HepG2 (cell line): ENCODE results near the gene UCN. TPM values are rescaled to one million over a fixed set of nuclear protein-coding genes. Genes with fewer than 3 reads are reported as not detected.

Source experiments
- ARNT ChIP-seq: fragments of 450-650 bp; IDR thresholded peaks from 2 replicates; pipeline ENCODE4 v1.6.1; 2017
- CC2D1A ChIP-seq: sonication (generic); formaldehyde crosslinking; IDR thresholded peaks from 2 replicates; pipeline ENCODE4 v1.8.1; 2023; ENCODE audit warnings: mild to moderate bottlenecking, missing genetic modification reagents
- DRAP1 ChIP-seq: IDR thresholded peaks from 2 replicates; pipeline ENCODE4 v1.6.1; 2016; ENCODE audit warnings: missing genetic modification reagents, missing compliant biosample characterization
- E2F5 ChIP-seq: sonication (generic); formaldehyde crosslinking; conservative IDR thresholded peaks from 2 replicates; pipeline ENCODE4 v1.4.0; 2020; ENCODE audit warnings: missing genetic modification reagents
- ELF4 ChIP-seq: sonication (generic); formaldehyde crosslinking; IDR thresholded peaks from 2 replicates; pipeline ENCODE4 v1.5.0; 2020; ENCODE audit warnings: missing genetic modification reagents, mild to moderate bottlenecking, moderate library complexity, borderline replicate concordance
- FOXM1 ChIP-seq: sonication (generic); formaldehyde crosslinking; IDR thresholded peaks from 2 replicates; pipeline ENCODE4 v1.5.0; 2020; ENCODE audit warnings: missing genetic modification reagents
- GRHL1 ChIP-seq: sonication (generic); formaldehyde crosslinking; conservative IDR thresholded peaks from 2 replicates; pipeline ENCODE4 v1.8.0; 2022; ENCODE audit warnings: missing genetic modification reagents
- HIVEP1 ChIP-seq: sonication (generic); formaldehyde crosslinking; IDR thresholded peaks from 2 replicates; pipeline ENCODE4 v1.4.0; 2020; ENCODE audit warnings: mild to moderate bottlenecking, missing genetic modification reagents
- HOXA3 ChIP-seq: sonication (generic); formaldehyde crosslinking; IDR thresholded peaks from 2 replicates; pipeline ENCODE4 v1.5.0; 2020; ENCODE audit warnings: missing genetic modification reagents
- MTERF4 ChIP-seq: sonication (generic); formaldehyde crosslinking; IDR thresholded peaks from 2 replicates; pipeline ENCODE4 v1.8.0; 2023; ENCODE audit warnings: mild to moderate bottlenecking, missing genetic modification reagents
- NFKB2 ChIP-seq: sonication (generic); formaldehyde crosslinking; IDR thresholded peaks from 2 replicates; pipeline ENCODE4 v1.4.0; 2020; ENCODE audit warnings: missing genetic modification reagents, borderline replicate concordance
- NPAS2 ChIP-seq: sonication (generic); formaldehyde crosslinking; IDR thresholded peaks from 2 replicates; pipeline ENCODE4 v1.8.0; 2022; ENCODE audit warnings: mild to moderate bottlenecking, missing genetic modification reagents, borderline replicate concordance
- NR0B2 ChIP-seq: sonication (generic); formaldehyde crosslinking; IDR thresholded peaks from 2 replicates; pipeline ENCODE4 v1.4.0; 2020; ENCODE audit warnings: mild to moderate bottlenecking, missing genetic modification reagents
- PITX1 ChIP-seq: sonication (generic); formaldehyde crosslinking; IDR thresholded peaks from 2 replicates; pipeline ENCODE4 v1.5.1; 2020; ENCODE audit warnings: mild to moderate bottlenecking, missing genetic modification reagents
- SP4 ChIP-seq: sonication (generic); formaldehyde crosslinking; IDR thresholded peaks from 2 replicates; pipeline ENCODE4 v1.8.1; 2023; ENCODE audit warnings: mild to moderate bottlenecking, missing genetic modification reagents
- U2AF1 ChIP-seq: fragments of 200-400 bp; formaldehyde crosslinking; optimal IDR thresholded peaks from 2 replicates; pipeline ENCODE3; 2017; ENCODE audit warnings: mild to moderate bottlenecking, low read depth, low read length
- U2AF2 ChIP-seq: fragments of 200-400 bp; formaldehyde crosslinking; IDR thresholded peaks from 2 replicates; pipeline ENCODE4 v1.6.1; 2017; ENCODE audit warnings: low read depth, mild to moderate bottlenecking, low read length
- ZFX ChIP-seq: sonication (generic); formaldehyde crosslinking; IDR thresholded peaks from 2 replicates; pipeline ENCODE4 v1.4.0; 2020; ENCODE audit warnings: mild to moderate bottlenecking, low read depth, missing genetic modification reagents, moderate library complexity
- ZNF12 ChIP-seq: sonication (generic); formaldehyde crosslinking; IDR thresholded peaks from 2 replicates; pipeline ENCODE4 v1.5.0; 2020; ENCODE audit warnings: missing genetic modification reagents
- ZNF3 ChIP-seq: IDR thresholded peaks from 2 replicates; pipeline ENCODE4 v1.7.0; 2017; ENCODE audit warnings: inconsistent platforms
- ZNF629 ChIP-seq: sonication (generic); formaldehyde crosslinking; conservative IDR thresholded peaks from 2 replicates; pipeline ENCODE4 v1.5.0; 2020; ENCODE audit warnings: missing genetic modification reagents
- ZSCAN20 ChIP-seq: sonication (generic); formaldehyde crosslinking; IDR thresholded peaks from 2 replicates; pipeline ENCODE4 v1.4.0; 2020; ENCODE audit warnings: missing genetic modification reagents, mild to moderate bottlenecking, borderline replicate concordance
- ZXDC ChIP-seq: sonication (generic); formaldehyde crosslinking; IDR thresholded peaks from 2 replicates; pipeline ENCODE4 v1.5.0; 2020; ENCODE audit warnings: mild to moderate bottlenecking, missing genetic modification reagents
- polyA plus RNA-seq, 8 experiments: library from polyadenylated mRNA; depleted of rRNA in 3 of 8; stranded (reverse) in 7 of 8; unstranded in 1 of 8; fragments of >200 nt; fragmentation: Illumina TruSeq in 4 of 8; extraction: Trizol in 4 of 8; gene quantifications; 2 replicates each; pipeline versions ENCODE4 v1.2.1 to v1.2.3, GENCODE V29; 2011 to 2016; ENCODE audit warnings: low read depth in 4 of 8, missing spikeins in 1 of 8, mixed read lengths in 1 of 8; ENCODE audit not compliant: insufficient read depth in 1 of 8
- total RNA-seq, 5 experiments: library from RNA; depleted of rRNA; stranded (reverse); fragments of >200 nt; fragmentation: Illumina TruSeq; extraction: Trizol; gene quantifications; 2 replicates each; pipeline ENCODE4 v1.2.3, GENCODE V29; 2016; ENCODE audit warnings: low read depth in 1 of 5

The UCN gene
- total and polyA plus RNA-seq, 2 of the 13 experiments (the other 11 are each of a cell fraction or from before 2014, with no cell fraction given) = 1.2 to 2.3 TPM

- TF ChIP-seq GRHL1 (no peak), ZNF629 (CRISPR knock-in tag) (0 out of 2 replicates have a peak, but pooled peaks have one; percentile 12), NFKB2 (CRISPR knock-in tag) (peak; percentile 96; the same call in 1 of the 2 replicates), MTERF4 (CRISPR knock-in tag) (peak; percentile 95; the same call in 1 of the 2 replicates), ARNT (no peak), HIVEP1 (peak; percentile 93), U2AF2 (no peak), CC2D1A (CRISPR knock-in tag) (no peak), ZNF12 (CRISPR knock-in tag) (0 out of 2 replicates have a peak, but pooled peaks have one; percentile 33), DRAP1 (CRISPR knock-in tag) (peak; percentile 29; the same call in 1 of the 2 replicates), ELF4 (CRISPR knock-in tag) (peak; percentile 57; the same call in 1 of the 2 replicates), ZSCAN20 (CRISPR knock-in tag) (peak; percentile 37; the same call in 1 of the 2 replicates), SP4 (CRISPR knock-in tag) (peak; percentile 51; the same call in 1 of the 2 replicates), U2AF1 (no peak), E2F5 (CRISPR knock-in tag) (peak; percentile 84), FOXM1 (CRISPR knock-in tag) (no peak), ZFX (peak; percentile 46; the same call in 1 of the 2 replicates), ZNF3 (CRISPR knock-in tag) (no peak), ZXDC (CRISPR knock-in tag) (no peak), NPAS2 (CRISPR knock-in tag) (0 out of 2 replicates have a peak, but pooled peaks have one; percentile 21), PITX1 (CRISPR knock-in tag) (no peak), HOXA3 (CRISPR knock-in tag) (peak; percentile 85), NR0B2 (CRISPR knock-in tag) (peak; percentile 71; the same call in 1 of the 2 replicates)
Observed at GRCh38 chr2:27264753-27265535, 43.3 kb downstream of the UCN start (continued).
